MM.1S (cell line): ENCODE results near the gene CHCHD3.

Source experiments
- EZH2phosphoT487 ChIP-seq: fragments of 300-600 bp; sonication (generic); IDR thresholded peaks from 2 replicates; pipeline ENCODE4 v1.6.1; 2018; ENCODE audit warnings: antibody characterized with exemption, low read length
- TF ChIP-seq, protein P1 (sequence below): fragments of 300-600 bp; sonication (generic); IDR thresholded peaks from 2 replicates; pipeline ENCODE4 v1.5.1; 2016; ENCODE audit warnings: antibody characterized with exemption, low read length, mixed read lengths

DNA sequence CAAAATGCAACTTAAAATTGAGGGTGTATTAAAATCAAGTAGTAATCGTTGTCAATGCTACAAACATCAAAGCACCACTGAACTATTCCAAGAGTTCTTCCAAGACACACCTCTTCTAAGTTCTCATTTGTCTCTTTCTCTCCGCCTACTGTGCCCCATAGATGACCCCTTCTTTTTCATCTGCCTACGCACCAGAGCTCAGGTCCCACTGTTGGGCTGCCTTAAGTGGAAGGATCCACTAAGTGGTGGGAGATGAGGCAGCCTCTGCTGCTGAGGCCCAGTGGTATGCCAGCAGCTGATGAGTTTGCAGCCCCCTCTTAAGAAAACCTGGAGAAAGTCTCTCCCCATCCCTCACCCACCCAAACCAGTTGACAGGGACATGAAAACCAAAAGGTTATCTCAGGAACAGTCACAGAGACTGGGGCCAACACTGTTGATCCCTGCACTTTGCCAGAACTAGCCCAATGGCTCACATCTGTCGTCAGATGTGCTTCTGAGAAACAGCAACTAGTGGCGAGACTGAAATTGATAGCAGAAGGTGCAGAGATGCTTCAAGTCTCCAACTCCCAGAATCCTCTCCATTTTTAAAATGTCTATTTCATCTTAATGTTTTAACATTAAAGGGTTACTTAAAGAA, 88.4 kb downstream of the CHCHD3 start:
- TF ChIP-seq, protein P1, sequence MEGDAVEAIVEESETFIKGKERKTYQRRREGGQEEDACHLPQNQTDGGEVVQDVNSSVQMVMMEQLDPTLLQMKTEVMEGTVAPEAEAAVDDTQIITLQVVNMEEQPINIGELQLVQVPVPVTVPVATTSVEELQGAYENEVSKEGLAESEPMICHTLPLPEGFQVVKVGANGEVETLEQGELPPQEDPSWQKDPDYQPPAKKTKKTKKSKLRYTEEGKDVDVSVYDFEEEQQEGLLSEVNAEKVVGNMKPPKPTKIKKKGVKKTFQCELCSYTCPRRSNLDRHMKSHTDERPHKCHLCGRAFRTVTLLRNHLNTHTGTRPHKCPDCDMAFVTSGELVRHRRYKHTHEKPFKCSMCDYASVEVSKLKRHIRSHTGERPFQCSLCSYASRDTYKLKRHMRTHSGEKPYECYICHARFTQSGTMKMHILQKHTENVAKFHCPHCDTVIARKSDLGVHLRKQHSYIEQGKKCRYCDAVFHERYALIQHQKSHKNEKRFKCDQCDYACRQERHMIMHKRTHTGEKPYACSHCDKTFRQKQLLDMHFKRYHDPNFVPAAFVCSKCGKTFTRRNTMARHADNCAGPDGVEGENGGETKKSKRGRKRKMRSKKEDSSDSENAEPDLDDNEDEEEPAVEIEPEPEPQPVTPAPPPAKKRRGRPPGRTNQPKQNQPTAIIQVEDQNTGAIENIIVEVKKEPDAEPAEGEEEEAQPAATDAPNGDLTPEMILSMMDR: no peak
- TF ChIP-seq EZH2phosphoT487: no peak
